Right atrium auricular region (tissue), 2 donors: ENCODE data around the gene SUDS3. TPM values are rescaled to one million over a fixed set of nuclear protein-coding genes. Genes with fewer than 3 reads are reported as not detected.

Source experiments
- DNase-seq: peaks from one replicate; pipeline ENCODE4 v3.0.0-alpha.2; 2019; ENCODE audit warnings: low spot score
- H3K27ac ChIP-seq, 2 donors: fragments of 200-600 bp; sonication (generic); 1 replicate in 1 of 2; 2 replicates in 1 of 2; pipeline ENCODE4 v1.5.1; 2016 to 2019
- H3K27me3 ChIP-seq, 2 donors: fragments of 200-600 bp; sonication (generic); one replicate each; pipeline versions ENCODE4 v1.5.1 to v1.6.0; 2017 to 2019
- H3K36me3 ChIP-seq: fragments of 200-600 bp; sonication (generic); one replicate; pipeline ENCODE4 v1.5.1; 2016
- H3K4me1 ChIP-seq, 2 donors: fragments of 200-600 bp; sonication (generic); one replicate each; pipeline versions ENCODE4 v1.5.1 to v1.6.0; 2017 to 2019
- H3K4me3 ChIP-seq, 2 donors: fragments of 200-600 bp; sonication (generic); 1 replicate in 1 of 2; 2 replicates in 1 of 2; pipeline ENCODE4 v1.5.1; 2017 to 2019; ENCODE audit warnings: mild to moderate bottlenecking in 1 of 2, moderate library complexity in 1 of 2
- H3K9me3 ChIP-seq, 2 donors: fragments of 200-600 bp; sonication (generic); one replicate each; pipeline ENCODE4 v1.5.1; 2019
- total RNA-seq, 2 donors: library from RNA; depleted of rRNA; stranded (reverse); fragments of >200 nt; gene quantifications; one replicate each; pipeline ENCODE4 v1.1.0, GENCODE V29; 2016
- TF ChIP-seq, protein P1 (sequence below), 2 donors: fragments of 200-600 bp; sonication (generic); IDR thresholded peaks; one replicate each; pipeline ENCODE4 v1.5.1; 2019; ENCODE audit warnings: antibody characterized with exemption in 2 of 2

SUDS3 gene
- total RNA-seq, 2 donors from 2014 or later, result 19.1 to 30.2 TPM

DNA sequence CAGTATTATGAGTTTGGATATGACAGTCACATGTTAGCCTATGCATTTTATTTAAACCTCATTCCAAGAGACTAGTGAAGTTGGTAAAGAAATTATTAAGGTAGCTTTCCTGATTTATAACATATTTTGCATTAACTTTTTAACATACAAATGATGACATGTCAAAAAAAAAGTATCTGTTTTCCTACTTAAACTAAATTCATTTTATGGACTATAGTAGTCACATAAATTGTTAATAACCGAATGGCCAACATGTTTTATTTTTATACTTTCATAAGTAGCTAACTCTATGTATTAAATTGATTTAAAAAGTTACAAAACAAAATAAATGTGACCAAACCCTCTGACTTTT lies 18.4 kb upstream of the SUDS3 start:
- Histone ChIP-seq H3K4me1 (peaks cover 0 to 25% of the 10 kb centered on the region in 2 donors), H3K4me3 (no peak overlapping the region), H3K36me3 (no peaks in the 10 kb centered on the region), H3K27ac (no peak overlapping the region), H3K9me3 (no peaks in the 10 kb centered on the region), H3K27me3 (no peaks in the 10 kb centered on the region)
- no peak for DNase-seq
- TF ChIP-seq, protein P1, sequence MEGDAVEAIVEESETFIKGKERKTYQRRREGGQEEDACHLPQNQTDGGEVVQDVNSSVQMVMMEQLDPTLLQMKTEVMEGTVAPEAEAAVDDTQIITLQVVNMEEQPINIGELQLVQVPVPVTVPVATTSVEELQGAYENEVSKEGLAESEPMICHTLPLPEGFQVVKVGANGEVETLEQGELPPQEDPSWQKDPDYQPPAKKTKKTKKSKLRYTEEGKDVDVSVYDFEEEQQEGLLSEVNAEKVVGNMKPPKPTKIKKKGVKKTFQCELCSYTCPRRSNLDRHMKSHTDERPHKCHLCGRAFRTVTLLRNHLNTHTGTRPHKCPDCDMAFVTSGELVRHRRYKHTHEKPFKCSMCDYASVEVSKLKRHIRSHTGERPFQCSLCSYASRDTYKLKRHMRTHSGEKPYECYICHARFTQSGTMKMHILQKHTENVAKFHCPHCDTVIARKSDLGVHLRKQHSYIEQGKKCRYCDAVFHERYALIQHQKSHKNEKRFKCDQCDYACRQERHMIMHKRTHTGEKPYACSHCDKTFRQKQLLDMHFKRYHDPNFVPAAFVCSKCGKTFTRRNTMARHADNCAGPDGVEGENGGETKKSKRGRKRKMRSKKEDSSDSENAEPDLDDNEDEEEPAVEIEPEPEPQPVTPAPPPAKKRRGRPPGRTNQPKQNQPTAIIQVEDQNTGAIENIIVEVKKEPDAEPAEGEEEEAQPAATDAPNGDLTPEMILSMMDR (IDR thresholded peaks at IDR 0.05), result no peak

DNA sequence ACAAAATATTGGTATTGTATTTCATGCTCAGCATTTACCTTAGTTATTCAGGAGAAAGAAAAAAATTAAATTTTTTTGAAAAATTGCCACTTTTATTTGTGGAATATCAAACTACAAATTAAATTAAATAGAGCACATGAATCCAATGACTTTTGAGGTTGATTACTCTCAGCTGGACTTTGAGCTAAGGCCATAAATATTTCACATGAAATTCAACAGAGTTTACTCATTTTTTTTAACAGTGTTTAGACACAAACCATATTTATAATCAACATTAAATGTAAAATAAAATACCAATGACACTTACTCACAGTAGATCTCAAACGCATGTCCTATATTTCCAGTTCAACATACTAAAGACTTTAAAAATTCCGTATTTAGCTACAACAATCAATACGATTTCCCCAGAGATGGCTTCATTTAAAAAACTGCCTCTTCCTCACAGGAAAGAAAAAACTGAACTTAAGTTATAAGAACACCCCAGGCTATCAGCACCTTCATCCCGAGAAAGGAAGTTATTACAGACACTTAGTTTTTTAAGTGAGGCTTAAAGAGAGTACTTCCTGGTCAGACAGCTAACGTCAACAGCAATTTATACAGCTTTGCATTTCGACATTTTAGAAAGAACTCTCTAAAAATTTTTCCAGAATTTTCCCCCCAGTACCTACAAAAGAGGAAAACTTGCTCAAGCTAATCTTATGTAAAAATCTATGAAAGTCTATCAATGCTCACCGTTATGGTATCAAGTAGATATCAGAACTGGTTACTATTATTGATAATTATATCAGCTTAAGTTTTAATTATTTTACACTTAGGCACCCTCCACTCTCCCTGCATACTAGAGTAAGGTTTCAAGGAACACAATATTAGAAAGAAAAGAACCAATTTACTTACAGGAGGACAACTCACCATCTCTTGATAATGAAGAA lies 17.5 kb upstream of the SUDS3 start:
- no peaks in the 10 kb centered on the region for H3K36me3 ChIP-seq
- no peaks in the 10 kb centered on the region for H3K27me3 ChIP-seq
- no peaks in the 10 kb centered on the region for H3K9me3 ChIP-seq
- peaks cover 0 to 25% of the 10 kb centered on the region in 2 donors for H3K4me1 ChIP-seq
- H3K27ac ChIP-seq, result no peak overlapping the region
- no peak for DNase-seq
- TF ChIP-seq, protein P1 (IDR thresholded peaks at IDR 0.05), result no peak
- no peak overlapping the region for H3K4me3 ChIP-seq

DNA sequence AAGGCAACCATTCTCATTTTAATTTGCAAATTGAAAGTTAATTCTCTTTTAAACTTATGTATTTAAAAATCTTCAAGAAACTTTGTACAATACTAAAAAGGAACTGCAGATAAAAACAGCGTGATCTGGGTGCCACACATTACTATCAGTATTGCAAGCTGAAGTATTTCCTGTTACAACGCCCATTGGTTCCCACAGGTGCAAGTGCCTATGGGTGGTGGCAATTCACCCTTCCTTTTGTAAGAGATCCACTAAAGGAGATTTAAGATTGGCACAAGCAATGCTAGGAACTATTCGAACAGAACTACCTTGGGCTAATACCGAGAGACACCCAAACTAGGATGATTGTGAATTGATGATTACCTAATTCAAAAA lies 16.8 kb upstream of the SUDS3 start:
- TF ChIP-seq, protein P1 (IDR thresholded peaks at IDR 0.05), result no peak
- no peak for DNase-seq
- Histone ChIP-seq H3K27ac (no peak overlapping the region), H3K36me3 (no peaks in the 10 kb centered on the region), H3K9me3 (no peaks in the 10 kb centered on the region), H3K27me3 (no peaks in the 10 kb centered on the region), H3K4me3 (no peak overlapping the region), H3K4me1 (peaks cover 0 to 25% of the 10 kb centered on the region in 2 donors)

DNA sequence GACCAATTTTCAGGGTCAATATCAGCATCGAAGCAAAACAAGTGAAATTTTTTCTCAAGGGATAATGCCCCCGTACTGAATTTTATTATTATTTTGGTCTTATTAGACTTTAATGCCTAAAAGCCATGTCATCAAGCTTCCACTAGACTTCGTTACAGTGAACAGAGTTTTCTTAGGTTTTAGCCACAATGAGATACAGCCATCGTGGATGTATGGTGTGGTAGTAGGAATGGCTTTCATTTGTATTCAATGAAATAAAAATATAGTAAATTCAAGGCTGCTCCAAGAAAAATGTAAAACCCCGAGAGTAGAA lies 15.3 kb upstream of the SUDS3 start:
- Histone ChIP-seq H3K27ac (no peak overlapping the region), H3K4me3 (no peak overlapping the region), H3K36me3 (no peaks in the 10 kb centered on the region), H3K4me1 (peaks cover 0 to 25% of the 10 kb centered on the region in 2 donors), H3K27me3 (no peaks in the 10 kb centered on the region), H3K9me3 (no peaks in the 10 kb centered on the region)
- TF ChIP-seq, protein P1 (IDR thresholded peaks at IDR 0.05), result no peak
- no peak for DNase-seq

DNA sequence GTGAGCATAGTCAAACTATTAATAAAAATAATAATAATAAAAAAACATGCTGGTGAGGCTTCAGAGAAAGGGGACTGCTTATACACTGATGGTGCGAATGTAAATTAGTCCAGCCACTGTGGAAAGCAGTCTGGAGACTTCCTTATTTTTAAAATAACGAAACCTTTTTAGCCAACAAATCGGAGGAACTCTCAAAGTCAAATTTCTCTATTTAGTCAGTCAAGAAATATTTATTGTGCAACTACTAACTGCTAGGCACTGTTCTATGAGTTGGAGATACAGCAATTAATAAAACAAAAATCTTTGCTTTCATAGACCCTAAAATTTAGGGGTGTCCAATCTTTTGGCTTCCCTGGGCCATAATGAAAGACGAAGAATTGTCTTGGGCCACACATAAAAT lies 14.5 kb upstream of the SUDS3 start:
- no peaks in the 10 kb centered on the region for H3K36me3 ChIP-seq
- H3K27me3 ChIP-seq, result no peaks in the 10 kb centered on the region
- no peaks in the 10 kb centered on the region for H3K9me3 ChIP-seq
- no peak for DNase-seq
- TF ChIP-seq, protein P1 (IDR thresholded peaks at IDR 0.05), result no peak
- no peak overlapping the region for H3K27ac ChIP-seq
- peaks cover 0 to 18% of the 10 kb centered on the region in 2 donors for H3K4me1 ChIP-seq
- no peak overlapping the region for H3K4me3 ChIP-seq

DNA sequence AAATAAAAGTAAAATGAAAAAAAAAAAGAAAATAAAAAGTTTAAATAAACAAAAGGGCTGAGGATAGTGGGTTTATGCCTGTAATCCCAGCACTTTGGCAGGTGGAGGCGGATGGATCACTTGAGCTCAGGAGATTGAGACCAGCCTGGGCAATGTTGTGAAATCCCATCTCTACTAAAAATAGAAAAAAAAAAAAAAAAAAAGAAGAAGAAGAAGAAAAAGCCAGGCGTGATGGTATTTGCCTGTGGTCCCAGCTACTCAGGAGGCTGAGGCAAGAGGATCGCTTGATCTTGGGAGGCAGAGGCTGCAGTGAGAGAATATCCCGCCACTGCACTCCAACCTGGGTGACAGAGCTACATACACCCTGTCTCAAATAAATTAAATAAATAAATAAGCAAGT lies 7.5 kb upstream of the SUDS3 start:
- Histone ChIP-seq H3K4me3 (no peak overlapping the region), H3K9me3 (no peaks in the 10 kb centered on the region), H3K36me3 (no peaks in the 10 kb centered on the region), H3K27ac (no peak overlapping the region), H3K4me1 (peaks cover 0 to 28% of the 10 kb centered on the region in 2 donors), H3K27me3 (no peaks in the 10 kb centered on the region)
- peak; percentile 38 for DNase-seq
- TF ChIP-seq, protein P1 (IDR thresholded peaks at IDR 0.05), result no peak
